Activated T-helper 1 cell treated with Interleukin-2 at 50 U/mL for 16 hours (primary cell): ENCODE results near the gene HS2ST1.

ENCODE experiments used
- DNase-seq: peaks from one replicate; pipeline ENCODE4 v3.0.0-alpha.2; 2020; ENCODE audit warnings: low read depth

The HS2ST1 gene

GRCh38 chr1:87115317-87115890 is 201.0 kb downstream of the HS2ST1 start:
- no peak for DNase-seq

- DNase-seq: no peak
Measured at GRCh38 chr1:87115891-87116290, 201.5 kb downstream of the HS2ST1 start.

GRCh38 chr1:87117761-87118368 is 203.4 kb downstream of the HS2ST1 start:
- DNase-seq: no peak

GRCh38 chr1:87119541-87120140 is 205.2 kb downstream of the HS2ST1 start:
- DNase-seq: no peak

GRCh38 chr1:87120779-87121178 is 206.3 kb downstream of the HS2ST1 start:
- DNase-seq: no peak

- no peak for DNase-seq
Measured at GRCh38 chr1:87121711-87122163, 207.3 kb downstream of the HS2ST1 start.

GRCh38 chr1:87122243-87122642 is 207.8 kb downstream of the HS2ST1 start:
- no peak for DNase-seq

- no peak for DNase-seq
Measured at GRCh38 chr1:87123610-87124009, 209.2 kb downstream of the HS2ST1 start.

- no peak for DNase-seq
Measured at GRCh38 chr1:87126886-87127505, 212.6 kb downstream of the HS2ST1 start.

- no peak for DNase-seq
Measured at GRCh38 chr1:87127581-87127980, 213.1 kb downstream of the HS2ST1 start.

- DNase-seq: no peak
Measured at GRCh38 chr1:87129038-87129437, 214.6 kb downstream of the HS2ST1 start.

- no peak for DNase-seq
Measured at GRCh38 chr1:87129606-87130005, 215.2 kb downstream of the HS2ST1 start.

GRCh38 chr1:87130438-87130837 is 216.0 kb downstream of the HS2ST1 start:
- DNase-seq: no peak

- DNase-seq: peak; percentile 52
Measured at GRCh38 chr1:87131809-87132283, 217.4 kb downstream of the HS2ST1 start.

GRCh38 chr1:87132284-87132870 is 217.9 kb downstream of the HS2ST1 start:
- no peak for DNase-seq

- DNase-seq: no peak
Measured at GRCh38 chr1:87134061-87134460, 219.6 kb downstream of the HS2ST1 start.

- no peak for DNase-seq
Measured at GRCh38 chr1:87134625-87135328, 220.3 kb downstream of the HS2ST1 start.

GRCh38 chr1:87135329-87135712 is 220.9 kb downstream of the HS2ST1 start:
- no peak for DNase-seq

- DNase-seq: no peak
Measured at GRCh38 chr1:87136607-87137341, 222.3 kb downstream of the HS2ST1 start.

GRCh38 chr1:87137342-87137739 is 222.9 kb downstream of the HS2ST1 start:
- DNase-seq: no peak

- no peak for DNase-seq
Measured at GRCh38 chr1:87140831-87141540, 226.6 kb downstream of the HS2ST1 start.
